ENCODE results near the gene SUN2.

SUN2 gene

DNA sequence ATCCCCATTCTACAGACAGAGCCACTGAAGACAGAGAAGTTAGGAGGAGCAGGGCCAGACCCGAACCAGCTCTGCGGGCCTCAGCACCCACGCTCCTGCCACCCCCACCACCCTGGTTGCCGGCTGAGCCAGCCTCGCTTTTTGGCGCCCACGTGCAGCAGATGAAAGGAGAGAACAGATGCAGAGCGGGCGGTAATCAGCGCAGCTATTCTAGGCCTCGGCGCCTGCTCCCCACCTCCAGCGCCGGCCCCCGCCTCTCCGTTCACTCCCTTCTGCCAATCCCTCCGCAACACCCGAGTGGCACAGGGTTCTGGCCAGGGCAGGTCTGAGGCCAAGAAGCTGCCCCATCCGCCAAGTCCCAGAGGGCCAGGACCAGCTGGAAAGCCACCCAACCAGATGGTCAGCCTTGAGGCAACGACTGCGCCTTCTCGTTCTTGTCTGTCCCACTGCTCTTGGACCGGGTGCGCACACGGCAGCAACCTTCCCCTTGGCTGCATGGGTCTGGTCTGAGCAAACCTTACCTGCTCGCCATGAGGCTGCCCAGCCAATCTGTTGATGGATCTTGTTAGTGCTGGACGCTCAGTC, 21.4 kb upstream of the SUN2 start:
- Histone ChIP-seq H3K36me3 (ENCODE audit: insufficient read depth, low read length) (no peaks in the 10 kb centered on the region), H3K79me2 (ENCODE audit: control insufficient read depth, insufficient read depth, low read length, unreplicated experiment) (no peaks in the 10 kb centered on the region), H3K4me3 (ENCODE audit: low read depth, low read length) (no peak overlapping the region), H3K27me3 (ENCODE audit: insufficient read depth, low read length) (no peaks in the 10 kb centered on the region), H3K4me1 (ENCODE audit: control insufficient read depth, insufficient read depth, low read length, unreplicated experiment) (no peaks in the 10 kb centered on the region), H3K27ac (ENCODE audit: low read depth, low read length) (no peak overlapping the region), H2AFZ (ENCODE audit: low read length, unreplicated experiment) (no peak overlapping the region)

DNA sequence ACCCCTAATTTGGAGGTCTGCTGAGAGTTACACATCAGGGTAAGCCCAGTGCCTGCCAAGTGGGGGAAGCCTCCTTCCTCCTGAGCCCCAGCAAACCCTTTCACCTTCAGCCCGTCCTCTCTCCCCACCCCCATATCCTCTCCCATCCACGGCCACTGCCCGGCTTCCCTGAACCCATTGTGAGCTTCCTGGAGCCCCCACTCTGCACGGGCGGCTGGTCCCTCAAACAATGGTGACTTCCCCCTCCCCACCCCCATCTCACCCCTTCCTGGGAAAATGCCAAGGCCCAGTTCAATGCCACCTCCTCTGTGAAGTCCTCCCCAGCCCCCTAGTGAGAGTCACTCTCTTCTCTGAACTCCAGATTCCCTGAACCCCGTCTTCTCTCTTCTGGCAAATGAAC, 20.3 kb upstream of the SUN2 start:
- no peaks in the 10 kb centered on the region for H3K36me3 ChIP-seq (ENCODE audit: insufficient read depth, low read length)
- H3K4me1 ChIP-seq (ENCODE audit: control insufficient read depth, insufficient read depth, low read length, unreplicated experiment): no peaks in the 10 kb centered on the region
- H3K27ac ChIP-seq (ENCODE audit: low read depth, low read length): no peak overlapping the region
- no peaks in the 10 kb centered on the region for H3K79me2 ChIP-seq (ENCODE audit: control insufficient read depth, insufficient read depth, low read length, unreplicated experiment)
- H3K4me3 ChIP-seq (ENCODE audit: low read depth, low read length): no peak overlapping the region
- no peaks in the 10 kb centered on the region for H3K27me3 ChIP-seq (ENCODE audit: insufficient read depth, low read length)
- H2AFZ ChIP-seq (ENCODE audit: low read length, unreplicated experiment): no peak overlapping the region

DNA sequence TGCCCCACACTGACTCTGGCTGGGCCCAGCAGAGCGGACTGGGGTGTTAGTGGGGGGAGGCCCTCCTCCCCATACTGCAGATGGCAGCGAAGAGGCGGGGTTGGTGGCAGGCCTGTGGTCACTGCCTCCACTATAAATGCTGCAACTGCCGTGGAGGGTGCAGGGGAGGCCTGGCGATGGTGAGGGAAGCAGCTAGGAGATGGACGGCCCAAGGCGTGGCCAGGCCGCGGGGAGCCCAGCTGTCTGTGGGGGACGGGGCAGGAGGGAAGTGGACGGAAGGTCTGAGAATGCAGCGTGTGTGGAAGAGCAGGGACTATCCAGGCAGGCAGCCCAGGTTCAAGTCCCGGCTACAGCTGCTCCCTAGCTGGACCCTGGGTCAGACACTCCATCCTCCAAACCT, 19.9 kb upstream of the SUN2 start:
- no peaks in the 10 kb centered on the region for H3K79me2 ChIP-seq (ENCODE audit: control insufficient read depth, insufficient read depth, low read length, unreplicated experiment)
- no peak overlapping the region for H3K27ac ChIP-seq (ENCODE audit: low read depth, low read length)
- no peaks in the 10 kb centered on the region for H3K36me3 ChIP-seq (ENCODE audit: insufficient read depth, low read length)
- H3K4me1 ChIP-seq (ENCODE audit: control insufficient read depth, insufficient read depth, low read length, unreplicated experiment): no peaks in the 10 kb centered on the region
- no peaks in the 10 kb centered on the region for H3K27me3 ChIP-seq (ENCODE audit: insufficient read depth, low read length)
- H2AFZ ChIP-seq (ENCODE audit: low read length, unreplicated experiment): no peak overlapping the region
- no peak overlapping the region for H3K4me3 ChIP-seq (ENCODE audit: low read depth, low read length)

DNA sequence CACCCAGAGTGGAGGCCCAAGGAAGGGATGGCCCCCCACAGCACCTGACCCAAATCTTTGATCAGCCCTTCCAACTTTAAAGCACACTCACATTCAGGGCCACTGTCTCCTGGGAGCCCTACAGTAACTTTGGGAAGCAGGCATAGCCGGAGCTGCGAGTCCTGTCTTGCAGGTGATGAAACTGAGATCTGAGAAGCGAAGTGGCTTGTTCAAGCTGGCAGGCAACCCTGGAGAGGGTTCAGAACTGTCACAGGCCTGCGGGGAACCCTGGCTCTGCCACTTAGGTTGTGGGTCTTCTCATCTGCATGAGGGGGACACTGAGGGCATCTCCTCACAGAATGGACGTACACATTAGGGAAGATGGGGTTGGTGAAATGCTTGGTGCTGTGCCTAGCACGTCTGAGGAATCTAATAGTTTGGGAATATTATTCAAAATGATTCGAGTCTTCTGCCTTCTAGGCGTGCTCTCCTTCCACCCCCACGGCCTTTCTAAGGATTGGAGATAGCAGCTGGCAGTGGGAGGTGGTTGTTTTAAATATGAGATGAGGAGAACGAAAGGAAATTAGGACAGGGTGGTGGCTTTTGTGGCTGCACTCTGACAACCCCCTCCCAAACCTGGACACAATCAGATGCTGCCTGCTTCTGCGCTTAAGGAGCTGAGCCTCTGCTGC, 18.8 kb upstream of the SUN2 start:
- Histone ChIP-seq H2AFZ (ENCODE audit: low read length, unreplicated experiment) (no peak overlapping the region), H3K4me1 (ENCODE audit: control insufficient read depth, insufficient read depth, low read length, unreplicated experiment) (no peaks in the 10 kb centered on the region), H3K36me3 (ENCODE audit: insufficient read depth, low read length) (no peaks in the 10 kb centered on the region), H3K27ac (ENCODE audit: low read depth, low read length) (no peak overlapping the region), H3K27me3 (ENCODE audit: insufficient read depth, low read length) (no peaks in the 10 kb centered on the region), H3K79me2 (ENCODE audit: control insufficient read depth, insufficient read depth, low read length, unreplicated experiment) (no peaks in the 10 kb centered on the region), H3K4me3 (ENCODE audit: low read depth, low read length) (no peak overlapping the region)

- Histone ChIP-seq H3K4me1 (ENCODE audit: control insufficient read depth, insufficient read depth, low read length, unreplicated experiment) (no peaks in the 10 kb centered on the region), H3K27me3 (ENCODE audit: insufficient read depth, low read length) (no peaks in the 10 kb centered on the region), H3K4me3 (ENCODE audit: low read depth, low read length) (no peak overlapping the region), H3K27ac (ENCODE audit: low read depth, low read length) (no peak overlapping the region), H2AFZ (ENCODE audit: low read length, unreplicated experiment) (no peak overlapping the region), H3K36me3 (ENCODE audit: insufficient read depth, low read length) (no peaks in the 10 kb centered on the region), H3K79me2 (ENCODE audit: control insufficient read depth, insufficient read depth, low read length, unreplicated experiment) (no peaks in the 10 kb centered on the region)
Observed at GRCh38 chr22:38773363-38773946, 17.7 kb upstream of the SUN2 start.

- Histone ChIP-seq H3K36me3 (ENCODE audit: insufficient read depth, low read length) (no peaks in the 10 kb centered on the region), H3K4me1 (ENCODE audit: control insufficient read depth, insufficient read depth, low read length, unreplicated experiment) (no peaks in the 10 kb centered on the region), H3K79me2 (ENCODE audit: control insufficient read depth, insufficient read depth, low read length, unreplicated experiment) (no peaks in the 10 kb centered on the region), H3K4me3 (ENCODE audit: low read depth, low read length) (no peak overlapping the region), H3K27ac (ENCODE audit: low read depth, low read length) (no peak overlapping the region), H3K27me3 (ENCODE audit: insufficient read depth, low read length) (no peaks in the 10 kb centered on the region), H2AFZ (ENCODE audit: low read length, unreplicated experiment) (no peak overlapping the region)
Observed at GRCh38 chr22:38772623-38772873, 16.8 kb upstream of the SUN2 start.

- no peak overlapping the region for H2AFZ ChIP-seq (ENCODE audit: low read length, unreplicated experiment)
- no peaks in the 10 kb centered on the region for H3K27me3 ChIP-seq (ENCODE audit: insufficient read depth, low read length)
- no peaks in the 10 kb centered on the region for H3K79me2 ChIP-seq (ENCODE audit: control insufficient read depth, insufficient read depth, low read length, unreplicated experiment)
- no peak overlapping the region for H3K27ac ChIP-seq (ENCODE audit: low read depth, low read length)
- no peaks in the 10 kb centered on the region for H3K4me1 ChIP-seq (ENCODE audit: control insufficient read depth, insufficient read depth, low read length, unreplicated experiment)
- no peaks in the 10 kb centered on the region for H3K36me3 ChIP-seq (ENCODE audit: insufficient read depth, low read length)
- no peak overlapping the region for H3K4me3 ChIP-seq (ENCODE audit: low read depth, low read length)
Observed at GRCh38 chr22:38770257-38770949, 14.6 kb upstream of the SUN2 start.

DNA sequence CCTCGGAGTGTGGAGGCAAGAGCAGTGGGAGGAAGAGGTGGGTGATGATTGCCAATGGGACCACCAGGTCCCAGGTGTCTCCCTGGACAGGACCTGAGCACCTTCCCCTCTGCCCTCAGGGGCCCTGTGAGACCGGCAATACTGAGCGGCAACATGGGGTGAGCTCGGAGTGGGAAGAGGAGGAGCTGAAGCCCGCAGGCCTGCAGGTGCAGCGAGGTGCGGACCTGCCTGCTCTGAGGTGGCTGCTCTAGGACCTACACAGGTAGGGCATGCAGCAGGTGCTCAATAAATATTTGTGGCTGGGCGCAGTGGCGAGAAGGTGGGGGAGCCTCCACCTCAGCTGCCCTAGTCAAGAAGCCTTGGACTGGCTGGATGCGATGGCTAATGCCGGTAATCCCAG, 12.2 kb upstream of the SUN2 start:
- H3K4me1 ChIP-seq (ENCODE audit: control insufficient read depth, insufficient read depth, low read length, unreplicated experiment): peaks cover 8% of the 10 kb centered on the region
- H3K36me3 ChIP-seq (ENCODE audit: insufficient read depth, low read length): no peaks in the 10 kb centered on the region
- H3K27me3 ChIP-seq (ENCODE audit: insufficient read depth, low read length): no peaks in the 10 kb centered on the region
- H2AFZ ChIP-seq (ENCODE audit: low read length, unreplicated experiment): no peak overlapping the region
- no peak overlapping the region for H3K27ac ChIP-seq (ENCODE audit: low read depth, low read length)
- H3K79me2 ChIP-seq (ENCODE audit: control insufficient read depth, insufficient read depth, low read length, unreplicated experiment): no peaks in the 10 kb centered on the region
- H3K4me3 ChIP-seq (ENCODE audit: low read depth, low read length): no peak overlapping the region

- Histone ChIP-seq H2AFZ (ENCODE audit: low read length, unreplicated experiment) (no peak overlapping the region), H3K4me1 (ENCODE audit: control insufficient read depth, insufficient read depth, low read length, unreplicated experiment) (peaks cover 8% of the 10 kb centered on the region), H3K4me3 (ENCODE audit: low read depth, low read length) (no peak overlapping the region), H3K27me3 (ENCODE audit: insufficient read depth, low read length) (no peaks in the 10 kb centered on the region), H3K79me2 (ENCODE audit: control insufficient read depth, insufficient read depth, low read length, unreplicated experiment) (no peaks in the 10 kb centered on the region), H3K36me3 (ENCODE audit: insufficient read depth, low read length) (no peaks in the 10 kb centered on the region), H3K27ac (ENCODE audit: low read depth, low read length) (no peak overlapping the region)
Observed at GRCh38 chr22:38767313-38767712, 11.5 kb upstream of the SUN2 start.

- Histone ChIP-seq H3K36me3 (ENCODE audit: insufficient read depth, low read length) (no peaks in the 10 kb centered on the region), H3K27ac (ENCODE audit: low read depth, low read length) (no peak overlapping the region), H3K4me3 (ENCODE audit: low read depth, low read length) (no peak overlapping the region), H2AFZ (ENCODE audit: low read length, unreplicated experiment) (no peak overlapping the region), H3K27me3 (ENCODE audit: insufficient read depth, low read length) (no peaks in the 10 kb centered on the region), H3K4me1 (ENCODE audit: control insufficient read depth, insufficient read depth, low read length, unreplicated experiment) (peaks cover 8% of the 10 kb centered on the region), H3K79me2 (ENCODE audit: control insufficient read depth, insufficient read depth, low read length, unreplicated experiment) (no peaks in the 10 kb centered on the region)
Observed at GRCh38 chr22:38766076-38766777, 10.4 kb upstream of the SUN2 start.

Measured in ACC112 (cell line).